Erythroblast (primary cell): Measurements from ENCODE around the gene HRK.

Experiments used
- GATA1 ChIP-seq: IDR thresholded peaks from 2 replicates; pipeline ENCODE4 v1.6.1; 2011; ENCODE audit warnings: low read depth, mild to moderate bottlenecking, control low read depth, low read length, moderate library complexity
- POLR2A ChIP-seq: IDR thresholded peaks from 2 replicates; pipeline ENCODE4 v1.6.1; 2011; ENCODE audit warnings: mild to moderate bottlenecking, low read length

DNA sequence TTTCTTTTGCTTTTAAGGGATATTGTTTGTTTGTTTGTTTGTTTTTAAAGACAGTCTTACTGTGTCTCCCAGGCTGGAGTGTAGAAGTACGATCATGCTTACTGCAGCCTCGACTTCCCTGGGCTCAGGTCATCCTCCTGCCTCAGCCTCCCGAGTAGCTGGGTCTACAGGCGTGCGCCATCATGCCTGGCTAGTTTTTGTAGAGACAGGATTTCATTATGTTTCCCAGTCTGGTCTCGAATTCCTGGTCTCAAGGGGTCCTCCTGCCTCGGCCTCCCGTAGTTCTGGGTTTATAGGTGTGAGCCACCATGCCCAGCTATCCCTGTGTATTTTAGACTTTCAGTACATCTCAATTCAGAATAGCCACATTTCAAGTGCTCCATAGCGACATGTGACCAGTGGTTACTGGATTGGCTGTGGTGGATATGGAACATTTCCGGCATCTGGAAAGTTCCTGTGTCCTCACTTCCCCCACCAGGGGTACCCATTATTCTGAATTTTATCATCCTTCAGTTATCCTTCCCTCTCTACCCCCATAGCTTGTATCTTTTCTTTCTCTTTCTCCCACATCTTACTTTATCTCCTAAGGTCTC lies 61.1 kb downstream of the HRK start:
- TF ChIP-seq POLR2A (no peak), GATA1 (no peak)
